Naive thymus-derived CD4-positive, alpha-beta T cell (primary cell): ENCODE data around the gene TNS3. TPM values are rescaled to one million over a fixed set of nuclear protein-coding genes. Genes with fewer than 3 reads are reported as not detected.

Source experiments
- ATAC-seq: fragments of 150-1000 bp; cut with Tn5 transposase; 2 replicates; pipeline ENCODE4 v1.10.0; 2021; ENCODE audit warnings: mild to moderate bottlenecking, moderate library complexity
- CTCF ChIA-PET: fragments of 350-600 bp; sonication (Branson Sonifier 250); formaldehyde crosslinking; loops from one replicate; lab custom pipeline; 2021; ENCODE audit warnings: antibody characterized with exemption; lab: Charles Lee
- POLR2A ChIA-PET: fragments of 350-600 bp; sonication (Branson Sonifier 250); formaldehyde crosslinking; loops from one replicate; lab custom pipeline; 2021; ENCODE audit warnings: antibody characterized with exemption, inconsistent platforms; lab: Charles Lee
- DNase-seq, 9 donors: peaks; one replicate each; pipeline versions ENCODE4 v3.0.0 to v3.0.0-alpha.2; 2020 to 2022; ENCODE audit warnings: mixed read lengths in 1 of 9
- H3K27ac ChIP-seq: one replicate; pipeline ENCODE4 v1.7.0; 2013; ENCODE audit warnings: mild to moderate bottlenecking, low read depth, low read length, moderate library complexity
- H3K27me3 ChIP-seq, 2 donors: one replicate each; pipeline ENCODE4 v1.7.0; 2013; ENCODE audit warnings: low read length in 2 of 2, mild to moderate bottlenecking in 2 of 2, moderate library complexity in 2 of 2; ENCODE audit not compliant: control insufficient read depth in 2 of 2, insufficient read depth in 2 of 2
- H3K36me3 ChIP-seq, 3 experiments: 1 replicate in 2 of 3; 2 replicates in 1 of 3; pipeline ENCODE4 v1.7.0; 2013; ENCODE audit warnings: low read length in 3 of 3, mild to moderate bottlenecking in 3 of 3, moderate library complexity in 1 of 3; ENCODE audit not compliant: insufficient read depth in 3 of 3, control insufficient read depth in 2 of 3
- H3K4me1 ChIP-seq, 2 donors: one replicate each; pipeline ENCODE4 v1.7.0; 2013; ENCODE audit warnings: low read length in 2 of 2, mild to moderate bottlenecking in 2 of 2, moderate library complexity in 1 of 2; ENCODE audit not compliant: control insufficient read depth in 2 of 2, insufficient read depth in 2 of 2
- H3K4me3 ChIP-seq: 2 replicates; pipeline ENCODE4 v1.7.0; 2013; ENCODE audit warnings: mild to moderate bottlenecking, low read length
- H3K9me3 ChIP-seq, 3 experiments: 1 replicate in 2 of 3; 2 replicates in 1 of 3; pipeline ENCODE4 v1.7.0; 2013; ENCODE audit warnings: low read length in 3 of 3; ENCODE audit not compliant: control insufficient read depth in 2 of 3
- H3K27ac Mint-ChIP-seq, 9 donors: one replicate each; pipeline ENCODE4 v1.8.0; 2020 to 2022; ENCODE audit warnings: mixed read lengths in 9 of 9, mild to moderate bottlenecking in 8 of 9, moderate library complexity in 5 of 9, inconsistent platforms in 2 of 9
- H3K27me3 Mint-ChIP-seq, 5 donors: one replicate each; pipeline ENCODE4 v1.8.0; 2021 to 2022; ENCODE audit warnings: mixed read lengths in 5 of 5, mild to moderate bottlenecking in 1 of 5
- H3K36me3 Mint-ChIP-seq, 5 donors: one replicate each; pipeline ENCODE4 v1.8.0; 2020 to 2022; ENCODE audit warnings: mixed read lengths in 5 of 5, mild to moderate bottlenecking in 3 of 5, inconsistent platforms in 1 of 5
- H3K4me1 Mint-ChIP-seq, 7 donors: one replicate each; pipeline ENCODE4 v1.8.0; 2020 to 2022; ENCODE audit warnings: mixed read lengths in 7 of 7, mild to moderate bottlenecking in 3 of 7, inconsistent platforms in 1 of 7
- H3K4me3 Mint-ChIP-seq, 10 donors: one replicate each; pipeline ENCODE4 v1.8.0; 2020 to 2022; ENCODE audit warnings: mild to moderate bottlenecking in 10 of 10, mixed read lengths in 10 of 10, moderate library complexity in 6 of 10, inconsistent platforms in 2 of 10
- H3K9me3 Mint-ChIP-seq, 11 donors: one replicate each; pipeline ENCODE4 v1.8.0; 2020 to 2022; ENCODE audit warnings: mixed read lengths in 11 of 11, mild to moderate bottlenecking in 4 of 11, inconsistent platforms in 1 of 11, moderate library complexity in 1 of 11
- intact Hi-C, 2 donors: fragments of 100-400 bp; cut with micrococcal nuclease; formaldehyde crosslinking; loops; one replicate each; pipeline ENCODE4 v1.15.1; 2023
- polyA plus RNA-seq, 2 donors: library from polyadenylated mRNA; unstranded; fragments of 300-500 nt; fragmentation: Illumina TruSeq; gene quantifications; one replicate each; pipeline ENCODE4 v1.2.3, GENCODE V29; 2021
- total RNA-seq, 6 experiments: library from RNA in 5 of 6; stranded (reverse) in 5 of 6; gene quantifications; 1 replicate in 5 of 6; 2 replicates in 1 of 6; pipeline ENCODE4 v1.2.3 and lab custom pipeline; 2021 to 2026

The TNS3 gene
- total and polyA plus RNA-seq, 7 experiments from 2014 or later = 0.85 to 38.3 (median 2.6) TPM; not detected in 2

DNA sequence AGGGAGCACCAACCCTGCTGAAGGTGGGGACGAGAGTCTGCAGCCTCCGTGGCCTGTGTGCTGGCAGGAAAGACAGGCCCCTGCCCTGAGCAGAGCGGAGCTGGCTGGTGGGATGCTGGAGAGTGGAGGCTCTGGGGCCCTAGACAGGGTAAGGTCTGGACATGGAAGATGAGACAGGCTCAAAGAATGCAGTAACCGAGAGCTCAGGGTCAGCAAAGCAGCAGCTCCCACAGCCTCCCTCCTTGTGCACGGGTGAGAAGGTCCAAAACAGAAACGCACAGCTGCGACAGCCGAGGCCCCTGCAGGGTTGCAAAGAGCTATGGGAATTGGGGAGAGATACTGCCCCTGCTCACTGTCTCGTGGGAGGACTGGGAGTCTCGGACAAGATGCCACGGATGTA, 80.5 kb downstream of the TNS3 start:
- Mint-ChIP-seq H3K9me3 (no peaks in the 10 kb centered on the region), H3K36me3 (no peaks in the 10 kb centered on the region), H3K4me3 (no peak overlapping the region), H3K4me1 (peaks cover 0 to 10% (median 0%) of the 10 kb centered on the region in 7 donors), H3K27me3 (no peaks in the 10 kb centered on the region), H3K27ac (no peak overlapping the region)
- POLR2A ChIA-PET = no interaction called here
- H3K9me3 ChIP-seq = no peaks in the 10 kb centered on the region
- no peaks in the 10 kb centered on the region for H3K27me3 ChIP-seq
- intact Hi-C loops = no loop called here
- H3K36me3 ChIP-seq = no peaks in the 10 kb centered on the region
- H3K27ac ChIP-seq = no peak overlapping the region
- no peak overlapping the region for H3K4me3 ChIP-seq
- no peak for DNase-seq
- no peaks in the 10 kb centered on the region for H3K4me1 ChIP-seq
- CTCF ChIA-PET = no interaction called here
- no peak for ATAC-seq

DNA sequence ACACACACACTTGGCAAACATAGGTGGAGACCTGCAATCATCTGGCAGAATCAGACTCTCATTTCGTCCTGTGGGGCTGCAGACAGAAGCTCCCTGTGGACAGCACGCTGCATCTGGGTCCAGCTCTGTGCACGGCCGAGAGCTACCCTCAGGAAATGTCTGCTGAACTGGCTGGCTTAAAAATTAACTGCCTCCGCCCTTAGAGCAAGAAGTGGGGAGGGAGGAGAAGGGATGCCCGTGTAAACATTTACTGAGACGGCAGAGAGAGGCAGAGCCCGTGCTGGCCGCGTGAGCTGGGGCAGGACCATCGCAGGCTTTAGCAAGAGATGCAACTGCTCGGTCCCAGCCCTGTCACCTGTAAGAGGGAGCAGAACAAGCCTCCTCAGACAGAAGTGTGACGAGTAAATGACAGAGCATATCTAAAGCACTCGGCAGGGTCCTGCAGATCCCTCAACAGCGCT, 81.8 kb downstream of the TNS3 start:
- Histone ChIP-seq H3K27ac (no peak overlapping the region), H3K4me1 (no peaks in the 10 kb centered on the region), H3K27me3 (no peaks in the 10 kb centered on the region), H3K36me3 (no peaks in the 10 kb centered on the region), H3K4me3 (no peak overlapping the region), H3K9me3 (no peaks in the 10 kb centered on the region)
- DNase-seq (no peak), ATAC-seq (no peak)
- H3K27ac Mint-ChIP-seq = no peak overlapping the region
- H3K36me3 Mint-ChIP-seq = no peaks in the 10 kb centered on the region
- H3K4me1 Mint-ChIP-seq = peaks cover 0 to 15% (median 3%) of the 10 kb centered on the region in 7 donors
- intact Hi-C loops = no loop called here
- no peak overlapping the region for H3K4me3 Mint-ChIP-seq
- H3K27me3 Mint-ChIP-seq = no peaks in the 10 kb centered on the region
- POLR2A ChIA-PET = no interaction called here
- no peaks in the 10 kb centered on the region for H3K9me3 Mint-ChIP-seq
- CTCF ChIA-PET = no interaction called here

- Histone ChIP-seq H3K36me3 (no peaks in the 10 kb centered on the region), H3K27me3 (no peaks in the 10 kb centered on the region), H3K4me1 (no peaks in the 10 kb centered on the region), H3K9me3 (no peaks in the 10 kb centered on the region), H3K27ac (no peak overlapping the region), H3K4me3 (no peak overlapping the region)
- H3K4me3 Mint-ChIP-seq = no peak overlapping the region
- H3K9me3 Mint-ChIP-seq = no peaks in the 10 kb centered on the region
- intact Hi-C loops = no loop called here
- peaks cover 0 to 15% (median 3%) of the 10 kb centered on the region in 7 donors for H3K4me1 Mint-ChIP-seq
- H3K27ac Mint-ChIP-seq = no peak overlapping the region
- H3K36me3 Mint-ChIP-seq = no peaks in the 10 kb centered on the region
- ATAC-seq (no peak), DNase-seq (no peak)
- POLR2A ChIA-PET = no interaction called here
- CTCF ChIA-PET = no interaction called here
- H3K27me3 Mint-ChIP-seq = peaks cover 0 to 7% (median 0%) of the 10 kb centered on the region in 5 donors
Observed at GRCh38 chr7:47498229-47499056, 83.5 kb downstream of the TNS3 start.

- Histone ChIP-seq H3K4me3 (no peak overlapping the region), H3K27ac (no peak overlapping the region), H3K27me3 (no peaks in the 10 kb centered on the region), H3K4me1 (no peaks in the 10 kb centered on the region), H3K36me3 (no peaks in the 10 kb centered on the region), H3K9me3 (no peaks in the 10 kb centered on the region)
- DNase-seq = no peak
- CTCF ChIA-PET = interaction anchor here (0.6 kb wide), 1 partner anchor 9 kb away, joined by 4 read pairs; no protein-coding TSS in a partner anchor
- Mint-ChIP-seq H3K9me3 (no peaks in the 10 kb centered on the region), H3K27ac (peak overlapping the region in 1 of 9 donors; percentile 62), H3K36me3 (no peaks in the 10 kb centered on the region), H3K27me3 (peaks cover 0 to 13% (median 0%) of the 10 kb centered on the region in 5 donors), H3K4me1 (peaks cover 0 to 15% (median 3%) of the 10 kb centered on the region in 7 donors), H3K4me3 (peak overlapping the region in 1 of 10 donors; percentile 39)
- ATAC-seq = peak; percentile 77
- intact Hi-C loops = no loop called here
- POLR2A ChIA-PET = no interaction called here
Observed at GRCh38 chr7:47497367-47498096, 84.4 kb downstream of the TNS3 start.

- no peak overlapping the region for H3K4me3 ChIP-seq
- Mint-ChIP-seq H3K9me3 (no peaks in the 10 kb centered on the region), H3K27me3 (peaks cover 0 to 17% (median 0%) of the 10 kb centered on the region in 5 donors), H3K4me3 (no peak overlapping the region), H3K27ac (no peak overlapping the region), H3K36me3 (no peaks in the 10 kb centered on the region), H3K4me1 (peaks cover 0 to 15% (median 3%) of the 10 kb centered on the region in 7 donors)
- intact Hi-C loops = no loop called here
- ChIA-PET CTCF (interaction anchor here (0.6 kb wide), 1 partner anchor 10 kb away, joined by 4 read pairs; no protein-coding TSS in a partner anchor), POLR2A (no interaction called here)
- no peak overlapping the region for H3K27ac ChIP-seq
- H3K9me3 ChIP-seq = no peaks in the 10 kb centered on the region
- DNase-seq = no peak
- no peak for ATAC-seq
- no peaks in the 10 kb centered on the region for H3K27me3 ChIP-seq
- no peaks in the 10 kb centered on the region for H3K4me1 ChIP-seq
- no peaks in the 10 kb centered on the region for H3K36me3 ChIP-seq
Observed at GRCh38 chr7:47496666-47497065, 85.2 kb downstream of the TNS3 start.

DNA sequence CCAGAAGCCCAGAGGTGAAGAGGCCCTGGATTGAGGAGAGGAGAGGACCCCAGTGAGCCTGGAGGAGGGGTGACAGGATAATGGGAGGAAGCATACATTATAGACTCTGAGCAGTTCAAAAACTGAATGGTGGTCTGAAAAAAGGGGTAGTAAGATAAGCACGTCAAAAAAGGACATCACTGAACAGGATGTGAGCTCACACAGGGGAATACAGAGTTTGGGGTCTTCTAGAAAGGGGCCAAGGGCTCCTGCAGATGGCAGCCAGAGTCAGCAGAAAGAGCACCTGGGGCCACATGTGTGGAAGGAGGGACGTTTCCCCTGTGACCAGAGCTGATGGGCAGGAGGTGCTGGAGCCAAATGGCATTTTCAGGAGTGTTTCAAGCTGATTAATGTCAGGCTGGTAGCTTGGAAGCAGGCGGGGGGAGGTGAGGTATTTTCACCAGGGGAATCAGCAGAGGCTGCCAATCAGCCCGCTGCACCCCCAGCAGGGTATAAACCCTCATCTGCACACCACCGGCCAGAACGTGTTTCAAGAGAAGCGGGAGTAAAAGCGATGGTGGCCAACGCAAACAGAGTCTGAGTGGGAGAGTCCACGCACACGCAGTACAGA, 85.8 kb downstream of the TNS3 start:
- no peak for ATAC-seq
- Histone ChIP-seq H3K27me3 (no peaks in the 10 kb centered on the region), H3K27ac (no peak overlapping the region), H3K36me3 (no peaks in the 10 kb centered on the region), H3K4me1 (no peaks in the 10 kb centered on the region), H3K4me3 (no peak overlapping the region), H3K9me3 (no peaks in the 10 kb centered on the region)
- CTCF ChIA-PET = no interaction called here
- POLR2A ChIA-PET = no interaction called here
- Mint-ChIP-seq H3K4me1 (peaks cover 0 to 15% (median 3%) of the 10 kb centered on the region in 7 donors), H3K27me3 (peaks cover 0 to 17% (median 0%) of the 10 kb centered on the region in 5 donors), H3K9me3 (no peaks in the 10 kb centered on the region), H3K27ac (no peak overlapping the region), H3K4me3 (no peak overlapping the region), H3K36me3 (no peaks in the 10 kb centered on the region)
- no peak for DNase-seq
- intact Hi-C loops = no loop called here
